H1 (cell line): Measurements from ENCODE around the gene IKZF1. TPM values are rescaled to one million over a fixed set of nuclear protein-coding genes. Genes with fewer than 3 reads are reported as not detected.

ENCODE experiments used
- BACH1 ChIP-seq: IDR thresholded peaks from 2 replicates; pipeline ENCODE4 v1.6.1; 2012; ENCODE audit warnings: low read length, improper control_type of control experiment
- BCL11A ChIP-seq, 2 experiments: IDR thresholded peaks; one replicate each; pipeline ENCODE4 v1.6.1; 2011; ENCODE audit warnings: low read depth in 2 of 2, low read length in 2 of 2, mild to moderate bottlenecking in 2 of 2
- CHD2 ChIP-seq: IDR thresholded peaks from 2 replicates; pipeline ENCODE4 v1.6.1; 2012; ENCODE audit warnings: low read length, improper control_type of control experiment
- EGR1 ChIP-seq: IDR thresholded peaks from 2 replicates; pipeline ENCODE4 v1.6.1; 2011; ENCODE audit warnings: low read depth, low read length, borderline replicate concordance
- FOSL1 ChIP-seq: IDR thresholded peaks from 2 replicates; pipeline ENCODE4 v1.6.1; 2011; ENCODE audit warnings: mild to moderate bottlenecking, low read depth, low read length, moderate library complexity; ENCODE audit not compliant: insufficient read depth
- GTF2F1 ChIP-seq: IDR thresholded peaks from 2 replicates; pipeline ENCODE4 v1.6.1; 2012; ENCODE audit warnings: low read depth, low read length, improper control_type of control experiment, borderline replicate concordance
- JUN ChIP-seq: IDR thresholded peaks from 2 replicates; pipeline ENCODE4 v1.6.1; 2011; ENCODE audit warnings: low read depth, mild to moderate bottlenecking, improper control_type of control experiment, low read length
- KDM5A ChIP-seq: fragments of 200-600 bp; IDR thresholded peaks from 2 replicates; pipeline ENCODE4 v1.7.1; 2012; ENCODE audit warnings: mild to moderate bottlenecking, low read length, inconsistent platforms, mixed read lengths
- POU5F1 ChIP-seq: IDR thresholded peaks from 2 replicates; pipeline ENCODE4 v1.6.1; 2011; ENCODE audit warnings: low read depth, mild to moderate bottlenecking, low read length, moderate library complexity
- RAD21 ChIP-seq, 2 experiments: IDR thresholded peaks in 1 of 2; conservative IDR thresholded peaks in 1 of 2; 2 replicates each; pipeline ENCODE4 v1.6.1; 2011; ENCODE audit warnings: low read depth in 2 of 2, low read length in 2 of 2, improper control_type of control experiment in 1 of 2, inconsistent platforms in 1 of 2, mild to moderate bottlenecking in 1 of 2, moderate library complexity in 1 of 2
- SAP30 ChIP-seq: fragments of 300-600 bp; sonication (generic); IDR thresholded peaks from 2 replicates; pipeline ENCODE4 v1.7.1; 2012; ENCODE audit warnings: low read length, moderate library complexity, mild to moderate bottlenecking, inconsistent platforms; ENCODE audit not compliant: insufficient read depth, insufficient replicate concordance
- SP1 ChIP-seq: IDR thresholded peaks from 2 replicates; pipeline ENCODE4 v1.6.1; 2011; ENCODE audit warnings: low read depth, low read length
- SUZ12 ChIP-seq: fragments of 200-600 bp; sonication (generic); IDR thresholded peaks from 2 replicates; pipeline ENCODE4 v1.6.1; 2012; ENCODE audit warnings: mild to moderate bottlenecking, inconsistent platforms, low read length, moderate library complexity, mixed read lengths
- TEAD4 ChIP-seq: IDR thresholded peaks from 2 replicates; pipeline ENCODE4 v1.6.1; 2012; ENCODE audit warnings: low read depth, low read length, inconsistent platforms, mixed read lengths
- polyA plus RNA-seq, 7 experiments: library from polyadenylated mRNA; depleted of rRNA in 3 of 7; stranded (reverse) in 5 of 7; unstranded in 2 of 7; fragments of >200 nt in 5 of 7; fragments of 200-250 nt in 2 of 7; gene quantifications; 1 replicate in 5 of 7; 2 replicates in 1 of 7; 4 replicates in 1 of 7; pipeline versions ENCODE4 v1.2.1 to v1.2.3, GENCODE V29; 2011 to 2013; ENCODE audit warnings: missing spikeins in 2 of 7, mixed read lengths in 2 of 7
- total RNA-seq: library from RNA; stranded (reverse); fragmentation: NEBNext Ultra II Directional; extraction: Animal tissue kit (Norgen Biotek cat#: 25700); gene quantifications from 2 replicates; pipeline ENCODE4 v1.2.1, GENCODE V29; 2021
- TF ChIP-seq, protein P1 (sequence below), 3 experiments: IDR thresholded peaks; 1 replicate in 2 of 3; 2 replicates in 1 of 3; pipeline versions ENCODE4 v1.5.1 to v1.6.1; 2011; ENCODE audit warnings: low read length in 3 of 3, mild to moderate bottlenecking in 3 of 3, inconsistent platforms in 2 of 3, low read depth in 1 of 3, moderate library complexity in 1 of 3; ENCODE audit not compliant: insufficient read depth in 1 of 3; ENCODE audit errors: control extremely low read depth in 1 of 3

The IKZF1 gene
- total and polyA plus RNA-seq, 2 of the 8 experiments (the other 6 are each of a cell fraction or from before 2014, with no cell fraction given): 0.74 to 1.5 TPM

DNA sequence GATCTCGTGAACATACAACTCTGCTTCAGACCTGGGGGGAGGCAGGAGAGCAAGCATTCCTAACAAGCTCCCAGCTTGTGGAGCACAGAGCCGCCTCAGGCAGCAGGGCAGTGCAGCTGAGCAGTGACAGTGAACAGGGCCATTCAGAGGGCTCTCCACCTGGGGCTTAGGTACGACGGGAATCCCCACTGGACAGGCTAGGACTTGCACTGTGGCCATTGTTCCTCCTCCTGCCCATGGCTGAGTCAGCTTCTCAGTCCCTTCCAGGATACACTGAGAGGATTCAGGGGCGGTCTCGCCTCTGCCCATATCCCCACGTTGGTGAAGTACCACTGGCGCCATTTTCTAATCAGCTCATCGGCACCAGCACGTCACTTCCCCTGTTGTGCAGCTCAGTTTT, 74.6 kb downstream of the IKZF1 start (continued):
- TF ChIP-seq TEAD4: peak; percentile 32; the same call in 1 of the 2 replicates
- TF ChIP-seq EGR1: no peak
- TF ChIP-seq JUN: no peak
- TF ChIP-seq BACH1: peak; percentile 59; the same call in 1 of the 2 replicates
- TF ChIP-seq, protein P1, sequence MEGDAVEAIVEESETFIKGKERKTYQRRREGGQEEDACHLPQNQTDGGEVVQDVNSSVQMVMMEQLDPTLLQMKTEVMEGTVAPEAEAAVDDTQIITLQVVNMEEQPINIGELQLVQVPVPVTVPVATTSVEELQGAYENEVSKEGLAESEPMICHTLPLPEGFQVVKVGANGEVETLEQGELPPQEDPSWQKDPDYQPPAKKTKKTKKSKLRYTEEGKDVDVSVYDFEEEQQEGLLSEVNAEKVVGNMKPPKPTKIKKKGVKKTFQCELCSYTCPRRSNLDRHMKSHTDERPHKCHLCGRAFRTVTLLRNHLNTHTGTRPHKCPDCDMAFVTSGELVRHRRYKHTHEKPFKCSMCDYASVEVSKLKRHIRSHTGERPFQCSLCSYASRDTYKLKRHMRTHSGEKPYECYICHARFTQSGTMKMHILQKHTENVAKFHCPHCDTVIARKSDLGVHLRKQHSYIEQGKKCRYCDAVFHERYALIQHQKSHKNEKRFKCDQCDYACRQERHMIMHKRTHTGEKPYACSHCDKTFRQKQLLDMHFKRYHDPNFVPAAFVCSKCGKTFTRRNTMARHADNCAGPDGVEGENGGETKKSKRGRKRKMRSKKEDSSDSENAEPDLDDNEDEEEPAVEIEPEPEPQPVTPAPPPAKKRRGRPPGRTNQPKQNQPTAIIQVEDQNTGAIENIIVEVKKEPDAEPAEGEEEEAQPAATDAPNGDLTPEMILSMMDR (IDR thresholded peaks at IDR 0.05; ENCODE audit: control extremely low read depth in 1 of 3, insufficient read depth in 1 of 3, low read depth in 1 of 3, low read length in 3 of 3): no peak
- no peak for TF ChIP-seq POU5F1
- no peak for TF ChIP-seq KDM5A
- no peak for TF ChIP-seq CHD2
- no peak for TF ChIP-seq FOSL1
- TF ChIP-seq BCL11A (IDR thresholded peaks at IDR 0.05; ENCODE audit: low read depth in 2 of 2, low read length in 2 of 2): no peak
- TF ChIP-seq RAD21 (IDR thresholded peaks at IDR 0.05 in 1 of 2, conservative IDR thresholded peaks at IDR 0.05 in 1 of 2; ENCODE audit: low read depth in 2 of 2, low read length in 2 of 2): no peak
- TF ChIP-seq SP1: 0 out of 2 replicates have a peak, but pooled peaks have one; percentile 35
- TF ChIP-seq SAP30: no peak
- TF ChIP-seq SUZ12: no peak
- TF ChIP-seq GTF2F1: 0 out of 2 replicates have a peak, but pooled peaks have one; percentile 12
